A549 (cell line): ENCODE measurements around the gene GPR142. TPM values are rescaled to one million over a fixed set of nuclear protein-coding genes. Genes with fewer than 3 reads are reported as not detected.

Source experiments
- ATAC-seq, 2 experiments: fragments of 200-7000 bp in 1 of 2; fragments of >200 bp in 1 of 2; cut with Nextera tagmentation in 1 of 2; cut with Tn5 transposase in 1 of 2; 3 replicates each; pipeline versions ENCODE4 v1.8.0 to v1.9.1; 2018 to 2020; ENCODE audit warnings: mild to moderate bottlenecking in 1 of 2, moderate library complexity in 1 of 2
- CTCF ChIA-PET: fragments of 300-600 bp; sonication (Branson Sonifier 250); formaldehyde crosslinking; extraction: SDS; loops from one replicate; lab custom pipeline; 2021; ENCODE audit warnings: antibody characterized with exemption, inconsistent platforms; lab: Yijun Ruan, JAX
- POLR2A ChIA-PET: fragments of 350-600 bp; formaldehyde crosslinking; extraction: SDS; loops from one replicate; lab custom pipeline; 2021; ENCODE audit warnings: antibody characterized with exemption, inconsistent platforms; lab: Yijun Ruan, JAX
- DNase-seq, 2 experiments: peaks; one replicate each; pipeline versions ENCODE4 v3.0.0 to v3.0.0-alpha.2; 2011 to 2016; ENCODE audit warnings: low read depth in 1 of 2, low spot score in 1 of 2
- FAIRE-seq: peaks from 2 replicates; lab custom pipeline; 2011; peaks lifted over from hg19 to GRCh38; lab: Jason Lieb, UNC
- H3K27ac ChIP-seq, 2 experiments: fragments of >200 bp; sonication (Bioruptor Twin); formaldehyde crosslinking; 3 replicates each; pipeline ENCODE4 v1.5.1; 2016 to 2017
- H3K4me1 ChIP-seq: fragments of >200 bp; sonication (Bioruptor Twin); formaldehyde crosslinking; 3 replicates; pipeline ENCODE4 v1.6.1; 2016
- H3K4me2 ChIP-seq: fragments of >200 bp; sonication (Bioruptor Twin); formaldehyde crosslinking; 3 replicates; pipeline ENCODE4 v1.6.1; 2016
- H3K4me3 ChIP-seq: fragments of >200 bp; sonication (Bioruptor Twin); formaldehyde crosslinking; 3 replicates; pipeline ENCODE4 v1.5.1; 2016
- H3K9me3 ChIP-seq: fragments of >200 bp; sonication (Bioruptor Twin); formaldehyde crosslinking; 3 replicates; pipeline ENCODE4 v1.6.1; 2016
- CBX8 ChIP-seq: fragments of 200-600 bp; sonication (generic); IDR thresholded peaks from 2 replicates; pipeline ENCODE4 v1.6.1; 2016
- CHD4 ChIP-seq: fragments of 200-600 bp; sonication (generic); IDR thresholded peaks from 2 replicates; pipeline ENCODE4 v1.6.1; 2016; ENCODE audit warnings: antibody characterized with exemption, mild to moderate bottlenecking, borderline replicate concordance
- EHMT2 ChIP-seq: fragments of 200-600 bp; sonication (generic); IDR thresholded peaks from 2 replicates; pipeline ENCODE4 v1.6.1; 2016; ENCODE audit warnings: antibody characterized with exemption, low read depth, mild to moderate bottlenecking, moderate library complexity
- FOSB ChIP-seq: fragments of 250-450 bp; sonication (Bioruptor Pico); IDR thresholded peaks from 2 replicates; pipeline ENCODE4 v1.5.0; 2020; ENCODE audit warnings: mild to moderate bottlenecking, moderate library complexity
- GATA3 ChIP-seq: IDR thresholded peaks from 2 replicates; pipeline ENCODE4 v1.6.1; 2012; ENCODE audit warnings: borderline replicate concordance
- HOXA7 ChIP-seq: fragments of 250-450 bp; sonication (Bioruptor Pico); IDR thresholded peaks from 2 replicates; pipeline ENCODE4 v1.5.0; 2020; ENCODE audit warnings: mild to moderate bottlenecking, moderate library complexity
- HOXB13 ChIP-seq: fragments of 250-450 bp; sonication (Bioruptor Pico); IDR thresholded peaks from 2 replicates; pipeline ENCODE4 v1.5.0; 2020; ENCODE audit warnings: low read depth, mild to moderate bottlenecking, moderate library complexity
- JUNB ChIP-seq: fragments of >200 bp; sonication (Bioruptor Twin); formaldehyde crosslinking; IDR thresholded peaks from 2 replicates; pipeline ENCODE4 v1.6.1; 2016
- NPAS2 ChIP-seq: fragments of 250-450 bp; sonication (Bioruptor Pico); IDR thresholded peaks from 2 replicates; pipeline ENCODE4 v1.8.0; 2022; ENCODE audit warnings: mild to moderate bottlenecking, moderate library complexity, borderline replicate concordance
- POLR2AphosphoS2 ChIP-seq: conservative IDR thresholded peaks from 2 replicates; pipeline ENCODE4 v1.6.1; 2012; ENCODE audit warnings: low read length, improper control_type of control experiment, inconsistent platforms
- RAD21 ChIP-seq, 2 experiments: fragments of >200 bp in 1 of 2; sonication (Bioruptor Twin) in 1 of 2; formaldehyde crosslinking in 1 of 2; IDR thresholded peaks in 1 of 2; conservative IDR thresholded peaks in 1 of 2; 2 replicates in 1 of 2; 3 replicates in 1 of 2; pipeline ENCODE4 v1.6.1; 2012 to 2018; ENCODE audit warnings: inconsistent platforms in 1 of 2
- RARB ChIP-seq: fragments of 250-450 bp; sonication (Bioruptor Pico); IDR thresholded peaks from 2 replicates; pipeline ENCODE4 v1.8.0; 2021; ENCODE audit warnings: mild to moderate bottlenecking, moderate library complexity
- ZC3H11A ChIP-seq: fragments of 450-650 bp; IDR thresholded peaks from 2 replicates; pipeline ENCODE4 v1.6.1; 2014; ENCODE audit warnings: antibody characterized with exemption, mild to moderate bottlenecking
- ZFP36 ChIP-seq: fragments of 450-650 bp; IDR thresholded peaks from 2 replicates; pipeline ENCODE4 v1.6.1; 2014; ENCODE audit warnings: borderline replicate concordance; ENCODE audit not compliant: partially characterized antibody
- ZSCAN20 ChIP-seq: fragments of 250-450 bp; sonication (Bioruptor Pico); IDR thresholded peaks from 2 replicates; pipeline ENCODE4 v1.8.0; 2022; ENCODE audit warnings: mild to moderate bottlenecking, moderate library complexity
- WGBS: methylation state at CpG from one replicate; pipeline ENCODE4 v1.1.6; 2017; ENCODE audit errors: missing lambda C conversion rate; 5-methylcytosine and 5-hydroxymethylcytosine counted together
- polyA plus RNA-seq, 4 experiments: library from polyadenylated mRNA; depleted of rRNA in 3 of 4; stranded (reverse); fragments of >200 nt; fragmentation: RNase III in 1 of 4; extraction: RNeasy Plus Mini Kit Qiagen cat#74134 plus additional on column Dnase treatment in 1 of 4; gene quantifications; 2 replicates in 3 of 4; 3 replicates in 1 of 4; pipeline ENCODE4 v1.2.3, GENCODE V29; 2011 to 2017
- TF ChIP-seq, protein P1 (sequence below): fragments of 200-600 bp; sonication (generic); IDR thresholded peaks from 2 replicates; pipeline ENCODE4 v1.6.1; 2016; ENCODE audit warnings: antibody characterized with exemption, mild to moderate bottlenecking, moderate library complexity
- TF ChIP-seq, protein P2 (sequence below): fragments of 150-350 bp; IDR thresholded peaks from 2 replicates; pipeline ENCODE4 v1.6.1; 2014; ENCODE audit warnings: low read depth, mild to moderate bottlenecking, low read length
- TF ChIP-seq, protein P3 (sequence below): fragments of 450-650 bp; IDR thresholded peaks from 2 replicates; pipeline ENCODE4 v1.6.1; 2014; ENCODE audit warnings: antibody characterized with exemption

The GPR142 gene
- polyA plus RNA-seq, 2 of the 4 experiments (the other 2 are of a cell fraction), result not detected

DNA sequence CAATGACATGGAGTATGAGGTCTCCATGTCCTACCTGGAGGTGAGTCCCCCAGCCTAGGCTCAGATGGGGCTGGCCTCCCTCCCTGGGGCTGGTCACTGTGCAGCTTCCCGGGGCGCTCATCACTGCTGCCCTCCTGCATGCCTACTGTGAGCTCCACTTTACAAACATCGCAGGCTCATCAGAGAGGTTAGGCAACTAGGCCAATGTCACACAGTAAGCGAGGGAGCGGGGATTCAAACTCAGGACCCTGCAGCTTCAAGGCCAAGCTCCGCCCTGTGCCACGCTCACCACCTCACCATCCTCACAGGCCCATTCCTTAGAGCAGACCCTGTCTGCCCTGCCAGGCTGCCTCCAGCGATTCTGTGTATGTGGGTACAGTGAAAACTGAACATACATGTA is 24.2 kb upstream of the GPR142 start:
- no peak overlapping the region for H3K27ac ChIP-seq
- H3K9me3 ChIP-seq, result no peaks in the 10 kb centered on the region
- ATAC-seq, result no peak
- no peak overlapping the region for H3K4me2 ChIP-seq
- no peak for TF ChIP-seq FOSB
- no peak for TF ChIP-seq EHMT2
- TF ChIP-seq HOXA7, result no peak
- no peak for TF ChIP-seq RAD21 (conservative IDR thresholded peaks at IDR 0.05 in 1 of 2, IDR thresholded peaks at IDR 0.05 in 1 of 2)
- peak; percentile 60 for TF ChIP-seq ZFP36
- ChIA-PET CTCF (interaction anchor here (1.0 to 34.5 kb wide), 2 partner anchors 29 to 65 kb away, joined by 3 to 674 read pairs; partner anchors contain the start of genes BTBD17 and GPR142), POLR2A (no interaction called here)
- no peaks in the 10 kb centered on the region for H3K4me1 ChIP-seq
- no peak overlapping the region for H3K4me3 ChIP-seq
- DNase-seq, result no peak
- no peak for FAIRE-seq
- 68% methylated on average over 8 of the region's 8 CpGs for WGBS

DNA sequence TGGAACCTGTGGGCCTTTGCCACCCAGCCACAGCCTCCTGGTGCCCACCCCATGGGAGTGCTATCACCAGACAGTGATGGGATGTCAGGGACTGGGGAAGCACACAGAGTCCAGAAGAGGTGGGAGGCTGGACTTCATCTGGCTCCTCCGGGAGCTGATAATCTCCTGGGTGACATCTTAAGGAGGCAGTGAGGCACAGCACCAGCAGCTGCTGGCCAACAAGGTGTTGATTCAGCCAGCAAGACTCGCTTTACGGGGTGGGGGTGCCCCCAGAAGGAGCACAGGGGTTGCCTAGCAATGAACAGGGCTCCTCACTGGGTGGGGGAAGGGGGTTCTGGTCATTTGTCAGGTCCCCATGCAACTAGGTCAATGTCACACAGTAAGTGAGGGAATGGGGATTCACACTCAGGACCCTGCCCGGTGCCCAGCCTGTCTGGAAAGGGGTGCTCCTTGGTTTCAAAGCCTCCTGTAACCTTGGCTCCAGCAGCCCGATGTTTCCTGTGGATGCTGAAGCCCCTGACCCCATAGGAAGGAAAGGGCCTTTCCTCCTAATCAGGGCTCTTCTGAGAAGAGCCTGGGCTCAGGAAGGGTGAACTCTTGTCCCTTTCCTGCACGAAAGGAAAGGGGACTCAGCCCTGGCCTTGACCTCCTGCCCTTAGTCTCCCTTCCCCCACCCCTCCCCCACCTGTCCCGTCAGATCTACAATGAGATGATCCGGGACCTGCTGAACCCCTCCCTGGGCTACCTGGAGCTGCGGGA is 23.6 kb upstream of the GPR142 start:
- POLR2A ChIA-PET, result no interaction called here
- no peaks in the 10 kb centered on the region for H3K9me3 ChIP-seq
- WGBS, result 26% methylated on average over 6 of the region's 9 CpGs
- no peaks in the 10 kb centered on the region for H3K4me1 ChIP-seq
- ATAC-seq (no peak), FAIRE-seq (no peak), DNase-seq (no peak)
- CTCF ChIA-PET, result interaction anchor here (1.0 to 34.5 kb wide), 3 partner anchors 10 to 64 kb away, joined by 3 to 674 read pairs (median 7); partner anchors contain the start of genes BTBD17 and GPR142
- H3K27ac ChIP-seq, result no peak overlapping the region
- TF ChIP-seq, protein P1, sequence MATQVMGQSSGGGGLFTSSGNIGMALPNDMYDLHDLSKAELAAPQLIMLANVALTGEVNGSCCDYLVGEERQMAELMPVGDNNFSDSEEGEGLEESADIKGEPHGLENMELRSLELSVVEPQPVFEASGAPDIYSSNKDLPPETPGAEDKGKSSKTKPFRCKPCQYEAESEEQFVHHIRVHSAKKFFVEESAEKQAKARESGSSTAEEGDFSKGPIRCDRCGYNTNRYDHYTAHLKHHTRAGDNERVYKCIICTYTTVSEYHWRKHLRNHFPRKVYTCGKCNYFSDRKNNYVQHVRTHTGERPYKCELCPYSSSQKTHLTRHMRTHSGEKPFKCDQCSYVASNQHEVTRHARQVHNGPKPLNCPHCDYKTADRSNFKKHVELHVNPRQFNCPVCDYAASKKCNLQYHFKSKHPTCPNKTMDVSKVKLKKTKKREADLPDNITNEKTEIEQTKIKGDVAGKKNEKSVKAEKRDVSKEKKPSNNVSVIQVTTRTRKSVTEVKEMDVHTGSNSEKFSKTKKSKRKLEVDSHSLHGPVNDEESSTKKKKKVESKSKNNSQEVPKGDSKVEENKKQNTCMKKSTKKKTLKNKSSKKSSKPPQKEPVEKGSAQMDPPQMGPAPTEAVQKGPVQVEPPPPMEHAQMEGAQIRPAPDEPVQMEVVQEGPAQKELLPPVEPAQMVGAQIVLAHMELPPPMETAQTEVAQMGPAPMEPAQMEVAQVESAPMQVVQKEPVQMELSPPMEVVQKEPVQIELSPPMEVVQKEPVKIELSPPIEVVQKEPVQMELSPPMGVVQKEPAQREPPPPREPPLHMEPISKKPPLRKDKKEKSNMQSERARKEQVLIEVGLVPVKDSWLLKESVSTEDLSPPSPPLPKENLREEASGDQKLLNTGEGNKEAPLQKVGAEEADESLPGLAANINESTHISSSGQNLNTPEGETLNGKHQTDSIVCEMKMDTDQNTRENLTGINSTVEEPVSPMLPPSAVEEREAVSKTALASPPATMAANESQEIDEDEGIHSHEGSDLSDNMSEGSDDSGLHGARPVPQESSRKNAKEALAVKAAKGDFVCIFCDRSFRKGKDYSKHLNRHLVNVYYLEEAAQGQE, result no peak
- TF ChIP-seq ZC3H11A (no peak), CBX8 (no peak), CHD4 (no peak), NPAS2 (CRISPR knock-in tag) (no peak), ZFP36 (no peak), FOSB (no peak), POLR2AphosphoS2 (no peak), RARB (no peak), JUNB (no peak), GATA3 (no peak), ZSCAN20 (no peak), HOXB13 (CRISPR knock-in tag) (no peak)
- TF ChIP-seq, protein P2, sequence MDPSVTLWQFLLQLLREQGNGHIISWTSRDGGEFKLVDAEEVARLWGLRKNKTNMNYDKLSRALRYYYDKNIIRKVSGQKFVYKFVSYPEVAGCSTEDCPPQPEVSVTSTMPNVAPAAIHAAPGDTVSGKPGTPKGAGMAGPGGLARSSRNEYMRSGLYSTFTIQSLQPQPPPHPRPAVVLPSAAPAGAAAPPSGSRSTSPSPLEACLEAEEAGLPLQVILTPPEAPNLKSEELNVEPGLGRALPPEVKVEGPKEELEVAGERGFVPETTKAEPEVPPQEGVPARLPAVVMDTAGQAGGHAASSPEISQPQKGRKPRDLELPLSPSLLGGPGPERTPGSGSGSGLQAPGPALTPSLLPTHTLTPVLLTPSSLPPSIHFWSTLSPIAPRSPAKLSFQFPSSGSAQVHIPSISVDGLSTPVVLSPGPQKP, result no peak
- TF ChIP-seq, protein P3, sequence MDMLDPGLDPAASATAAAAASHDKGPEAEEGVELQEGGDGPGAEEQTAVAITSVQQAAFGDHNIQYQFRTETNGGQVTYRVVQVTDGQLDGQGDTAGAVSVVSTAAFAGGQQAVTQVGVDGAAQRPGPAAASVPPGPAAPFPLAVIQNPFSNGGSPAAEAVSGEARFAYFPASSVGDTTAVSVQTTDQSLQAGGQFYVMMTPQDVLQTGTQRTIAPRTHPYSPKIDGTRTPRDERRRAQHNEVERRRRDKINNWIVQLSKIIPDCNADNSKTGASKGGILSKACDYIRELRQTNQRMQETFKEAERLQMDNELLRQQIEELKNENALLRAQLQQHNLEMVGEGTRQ, result no peak
- H3K4me2 ChIP-seq, result no peak overlapping the region
- no peak overlapping the region for H3K4me3 ChIP-seq
